HT1080 (cell line): ENCODE results near the gene SP110. TPM values are rescaled to one million over a fixed set of nuclear protein-coding genes. Genes with fewer than 3 reads are reported as not detected.

Source experiments
- DNase-seq: peaks from one replicate; pipeline ENCODE4 v3.0.0-alpha.2; 2015; ENCODE audit warnings: low read depth
- total RNA-seq: library from RNA; depleted of rRNA; stranded (reverse); fragments of >200 nt; shearing (Covaris generic); gene quantifications from 2 replicates; pipeline ENCODE4 v1.2.3, GENCODE V29; 2014

The SP110 gene
- total RNA-seq, 1 experiment from 2014 or later: 15.1 TPM

DNA sequence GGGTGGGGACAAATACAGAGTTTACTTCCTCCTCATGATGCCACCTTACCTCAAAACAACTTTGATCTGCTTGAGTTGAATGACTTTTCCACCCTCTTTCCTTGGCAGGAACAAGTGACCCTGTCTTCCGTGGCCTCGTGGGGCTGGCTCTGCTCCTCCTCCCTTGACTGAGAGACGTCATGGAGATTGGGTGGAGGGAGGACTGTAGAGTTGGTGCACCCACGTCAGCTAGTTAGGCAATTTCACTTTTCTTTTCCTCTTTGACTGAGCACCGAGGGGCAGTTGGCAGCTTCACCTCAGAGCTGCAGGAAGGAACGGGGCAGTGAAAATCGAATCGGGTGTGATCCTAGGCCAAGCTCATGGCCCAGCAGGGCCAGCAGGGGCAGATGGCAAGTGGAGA is 5.7 kb upstream of the SP110 start, which contains the start of gene SP140:
SP140 (plus strand) TSS at position 251 of the 400 bp plus-strand sequence; CDS start at position 360, 109 bp downstream.
- DNase-seq: no peak

GRCh38 chr2:230224458-230224857 is 4.7 kb upstream of the SP110 start:
- DNase-seq: no peak

DNA sequence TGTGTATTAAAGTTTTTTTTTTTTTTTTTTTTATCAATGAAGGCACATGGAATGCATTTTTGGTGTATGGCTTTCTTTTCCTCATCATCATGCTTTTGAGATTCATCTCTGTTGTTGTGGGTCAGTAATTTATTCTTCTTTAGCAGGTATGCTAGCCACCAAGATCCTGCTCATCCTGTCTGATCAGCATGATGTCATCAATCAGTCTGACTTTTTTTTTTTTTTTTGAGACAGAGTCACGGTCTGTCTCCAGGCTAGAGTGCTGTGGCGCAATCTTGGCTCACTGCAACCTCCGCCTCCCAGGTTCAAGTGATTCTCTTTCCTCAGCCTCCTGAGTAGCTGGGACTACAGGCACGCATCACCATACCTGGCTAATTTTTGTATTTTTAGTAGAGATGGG is 3.0 kb upstream of the SP110 start:
- peak; percentile 40 for DNase-seq

GRCh38 chr2:230221493-230221892 is 1.7 kb upstream of the SP110 start:
- no peak for DNase-seq

- no peak for DNase-seq
Measured at GRCh38 chr2:230220347-230220969, 674 bp upstream of the SP110 start.

DNA sequence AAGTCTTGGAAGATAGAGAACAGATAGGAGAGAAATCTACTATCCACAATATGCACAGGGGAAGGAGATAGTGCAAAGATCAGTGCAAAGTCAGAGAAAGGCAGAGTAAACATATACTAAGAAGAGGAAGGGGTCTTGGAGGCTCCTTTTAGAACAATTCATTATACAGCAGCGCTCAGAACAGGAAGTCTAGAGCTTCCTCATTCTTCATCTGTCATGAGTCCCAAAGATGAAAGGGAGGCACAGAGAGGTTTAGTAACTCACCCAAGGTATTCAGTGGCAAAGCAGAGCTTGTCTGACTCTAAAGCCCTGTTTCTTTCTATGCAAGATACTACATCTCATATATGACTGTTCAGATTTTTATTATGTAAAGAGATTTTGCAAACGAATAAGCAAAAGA is 1.4 kb downstream of the SP110 start:
- DNase-seq: no peak

DNA sequence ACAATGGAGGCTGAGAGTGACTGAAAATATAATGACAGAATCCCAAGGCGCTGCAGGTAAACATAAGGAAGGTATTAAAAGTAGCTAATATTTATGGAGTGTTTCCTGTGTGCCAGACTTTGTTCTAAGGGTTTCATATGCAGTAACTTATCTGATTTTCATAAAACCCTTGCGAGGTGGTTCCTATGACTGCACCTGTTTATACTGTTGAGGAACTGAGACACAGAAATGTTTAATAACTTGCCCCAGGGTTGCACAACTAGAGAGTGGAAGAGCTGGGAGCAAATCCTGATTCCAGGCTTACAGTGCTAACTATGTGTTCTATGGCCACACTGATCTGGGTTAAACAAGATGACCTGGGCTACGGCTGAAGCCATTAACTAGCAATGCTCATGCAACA is 2.4 kb downstream of the SP110 start:
- no peak for DNase-seq

DNA sequence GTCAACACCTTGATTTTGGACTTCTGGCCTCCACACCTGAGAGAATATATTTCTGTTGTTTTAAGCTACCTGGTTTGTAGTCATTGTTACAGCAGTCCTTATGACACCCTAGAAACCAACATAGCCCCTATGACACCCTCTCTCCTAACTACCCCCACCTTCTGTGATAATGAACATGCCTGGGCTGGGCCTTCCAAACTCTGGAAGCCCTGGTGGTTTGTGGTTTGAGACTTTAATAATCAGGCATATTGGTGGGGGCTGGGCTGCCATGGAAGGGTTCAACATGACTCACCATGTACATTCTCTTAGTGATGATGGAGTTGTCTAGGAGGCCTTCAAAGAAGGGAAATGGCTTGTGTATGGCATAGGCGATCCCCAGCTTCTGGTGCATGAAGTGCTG is 3.3 kb downstream of the SP110 start:
- peak; percentile 16 for DNase-seq

DNA sequence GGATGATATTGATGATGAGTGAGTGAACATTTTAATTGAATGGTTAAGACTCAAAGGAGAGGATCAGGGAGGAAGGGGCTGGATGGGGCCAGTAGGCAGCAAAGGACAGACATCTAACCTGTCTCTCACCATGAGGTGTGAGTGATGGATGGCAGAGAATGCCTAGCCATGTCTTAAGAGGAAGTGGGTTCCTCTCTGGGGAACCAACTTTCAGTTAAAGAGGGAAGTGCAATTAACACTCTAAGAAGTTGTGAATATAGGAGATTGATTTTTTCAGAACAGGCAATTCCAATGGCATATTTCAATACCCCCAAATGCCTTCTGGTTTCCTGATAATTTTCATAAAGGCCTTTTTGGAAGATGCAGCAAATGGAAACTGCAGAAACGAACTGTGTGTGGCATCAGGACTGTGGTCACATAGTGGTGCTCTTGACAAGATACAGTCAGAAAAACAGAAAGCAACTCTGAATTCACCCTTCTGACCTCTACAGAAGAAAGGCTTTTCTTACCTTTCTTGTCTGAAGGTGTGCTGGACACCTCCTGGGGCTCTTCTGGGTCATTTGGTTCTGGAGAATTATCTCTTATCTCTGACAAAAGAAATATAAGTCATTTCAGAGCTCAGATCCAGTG is 10.2 kb downstream of the SP110 start:
- DNase-seq: no peak

- DNase-seq: no peak
Measured at GRCh38 chr2:230208576-230208975, 11.2 kb downstream of the SP110 start.

DNA sequence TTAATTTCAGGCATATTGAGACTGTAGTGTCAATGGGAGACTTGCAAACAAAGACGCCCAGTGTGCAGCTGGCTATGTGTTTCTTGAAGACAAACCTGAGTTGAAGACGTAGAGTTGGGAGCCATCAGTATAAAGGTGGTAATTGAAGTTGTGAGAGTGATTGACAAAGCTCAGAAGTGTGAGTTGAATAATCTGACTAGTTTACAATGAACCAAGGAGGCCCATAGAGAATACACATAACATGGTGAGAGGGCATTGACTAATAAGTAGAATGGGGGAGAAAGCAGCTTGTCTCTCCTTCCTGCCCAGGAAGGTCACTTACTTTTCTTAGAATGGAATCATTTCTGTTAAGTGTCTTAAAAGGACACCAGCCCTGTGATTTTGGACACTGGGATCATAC is 14.1 kb downstream of the SP110 start:
- DNase-seq: no peak

DNA sequence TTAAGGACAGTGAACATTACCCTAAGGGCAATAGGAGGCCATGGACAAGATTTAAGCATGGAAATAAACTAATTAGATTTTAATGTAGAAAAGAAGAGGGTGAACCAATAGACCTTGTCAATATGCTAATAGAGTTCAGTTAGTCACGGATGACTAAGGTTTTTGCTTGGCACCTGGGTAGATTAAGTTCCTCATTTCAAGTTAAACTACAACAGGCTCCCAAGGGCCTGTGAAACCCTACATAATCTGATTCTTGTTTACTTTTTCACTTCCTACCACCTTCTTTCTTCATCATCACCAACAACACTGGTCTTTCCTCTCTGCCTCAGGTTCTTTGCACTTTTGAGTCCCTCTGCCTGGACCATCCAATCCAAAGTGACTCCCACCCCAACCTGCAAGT is 14.8 kb downstream of the SP110 start:
- no peak for DNase-seq

DNA sequence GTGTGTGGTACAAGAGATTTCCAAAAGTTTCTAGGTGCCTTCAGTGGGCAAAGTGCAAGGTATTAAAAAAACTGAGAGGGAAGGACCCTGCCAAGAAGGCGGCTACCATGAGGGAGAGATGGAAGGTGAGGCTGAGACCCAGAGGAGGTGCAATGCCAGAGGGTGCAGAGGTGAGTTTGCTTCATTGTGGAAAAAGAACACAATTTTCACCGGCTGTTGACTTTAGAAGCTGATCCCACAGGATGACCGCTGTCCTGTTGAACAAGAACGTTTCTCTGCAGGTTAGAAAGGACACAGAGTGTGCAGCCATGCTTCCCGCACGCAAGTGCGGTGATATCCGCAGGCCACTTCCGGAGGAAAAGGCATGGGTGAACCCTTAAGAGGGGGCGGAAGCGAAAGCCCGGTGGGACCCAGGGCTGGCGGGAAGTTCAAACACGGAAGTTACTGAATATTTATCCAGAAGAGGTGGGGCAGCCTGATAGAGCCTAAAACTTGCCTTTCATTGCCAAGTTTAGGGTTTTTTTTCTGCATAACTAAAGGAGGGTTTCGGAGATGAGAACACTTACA is 16.6 kb downstream of the SP110 start:
- DNase-seq: no peak

GRCh38 chr2:230202430-230203109 is 17.2 kb downstream of the SP110 start:
- DNase-seq: no peak

GRCh38 chr2:230184727-230185578 is 34.8 kb downstream of the SP110 start:
- DNase-seq: no peak

DNA sequence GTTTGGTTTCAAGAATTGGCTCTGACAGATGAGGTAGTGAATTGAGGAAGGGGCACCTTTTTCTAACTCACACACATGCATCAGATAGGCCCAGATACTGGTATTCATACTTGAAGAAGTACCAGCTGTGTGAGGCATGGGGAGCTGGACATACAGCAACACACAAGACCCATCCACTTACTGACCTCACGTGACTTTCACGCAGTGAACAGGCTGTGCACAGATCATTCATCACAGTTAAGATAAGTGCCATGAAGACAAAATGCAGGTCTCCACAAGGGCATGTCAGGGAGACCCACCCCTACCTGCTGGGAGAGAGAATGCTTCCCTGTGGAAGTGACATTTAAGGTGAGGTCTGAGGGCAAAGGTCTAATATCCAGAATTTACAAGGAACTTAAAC is 38.6 kb downstream of the SP110 start:
- no peak for DNase-seq

DNA sequence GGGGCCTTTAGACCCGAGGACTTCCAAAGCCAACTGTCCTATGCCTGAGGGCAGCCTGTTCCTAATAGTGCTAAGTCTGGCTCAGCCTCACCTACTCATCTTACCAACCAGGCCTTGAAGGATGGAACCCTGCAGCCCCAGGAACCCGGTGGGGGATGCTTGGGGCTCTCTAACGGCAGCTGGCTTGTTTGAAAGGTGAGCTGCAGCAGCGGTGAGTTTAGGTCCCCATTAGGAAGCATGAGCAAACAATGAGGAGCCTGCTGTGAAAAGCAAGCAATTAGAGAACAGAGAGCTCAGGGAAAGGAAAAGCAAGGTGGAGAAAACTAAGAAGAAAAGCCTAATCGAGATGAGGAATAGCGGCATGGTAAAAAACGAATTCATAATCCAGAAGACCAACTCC is 39.9 kb downstream of the SP110 start:
- DNase-seq: no peak

DNA sequence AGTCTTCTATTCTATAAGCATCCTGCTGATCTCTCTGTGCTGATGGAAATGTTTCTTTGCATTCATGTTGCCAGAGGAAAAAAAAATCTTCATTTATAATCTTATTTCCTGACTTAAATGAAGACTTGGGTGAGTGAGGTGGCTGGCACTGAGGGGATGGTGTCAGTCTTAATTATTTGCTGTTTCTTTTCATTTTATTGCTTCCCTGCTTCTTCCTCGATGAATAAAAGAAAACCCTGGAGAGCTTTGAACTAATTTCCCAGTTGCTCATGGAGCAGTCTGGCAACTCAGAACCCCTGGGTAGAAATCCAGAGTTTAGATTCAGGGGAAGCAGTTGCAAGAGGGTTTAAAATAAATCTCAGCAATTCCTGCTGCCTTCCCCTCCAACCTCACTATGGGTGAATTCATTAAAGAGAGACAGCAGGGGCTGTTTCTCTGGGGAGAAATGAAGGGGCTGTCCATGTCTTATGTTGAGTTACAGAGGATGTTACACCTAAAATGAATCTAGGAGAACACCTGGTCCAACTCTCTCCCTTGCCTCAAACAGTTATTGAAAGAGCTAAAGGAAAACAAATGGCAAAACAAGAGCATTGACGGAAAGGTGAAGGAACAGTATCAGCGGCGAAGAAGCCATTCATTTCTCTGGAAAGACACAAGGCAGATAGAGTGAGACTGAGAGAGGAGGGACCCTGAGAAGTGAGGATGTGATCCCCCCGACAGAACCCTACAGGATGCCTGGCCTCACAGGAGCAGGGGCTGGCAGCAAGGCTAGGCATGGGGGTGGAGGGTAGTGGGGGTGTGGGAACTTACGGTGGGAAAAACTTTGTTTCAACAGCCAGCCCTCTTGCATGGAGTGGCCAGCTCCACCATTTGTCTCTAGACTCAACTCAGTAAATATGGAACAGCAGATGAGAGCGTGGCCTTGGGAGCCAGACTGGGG is 41.0 kb downstream of the SP110 start:
- DNase-seq: no peak

GRCh38 chr2:230176996-230177395 is 42.8 kb downstream of the SP110 start:
- no peak for DNase-seq

DNA sequence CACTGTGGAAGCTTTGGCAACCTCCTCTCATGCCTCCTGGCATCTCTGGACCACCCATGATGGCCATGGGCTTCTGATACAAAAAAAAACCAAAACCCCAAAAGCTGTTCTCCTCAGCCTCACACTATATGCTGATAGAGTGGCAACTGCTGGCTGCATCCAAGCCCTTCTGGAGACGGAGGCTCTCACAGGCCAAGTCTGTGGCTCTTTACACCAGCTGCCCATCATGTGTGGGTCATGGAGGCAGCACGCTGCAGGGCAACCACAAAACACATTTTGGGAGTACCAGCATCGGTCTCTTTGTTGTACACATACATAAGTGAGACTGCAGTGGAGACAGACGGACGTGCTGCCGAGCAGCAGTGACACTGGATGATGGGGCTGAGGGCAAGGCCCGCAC is 45.3 kb downstream of the SP110 start:
- DNase-seq: no peak
